Measurements from ENCODE around the gene JPH2. TPM values are rescaled to one million over a fixed set of nuclear protein-coding genes. Genes with fewer than 3 reads are reported as not detected.

JPH2 gene
- total and polyA plus RNA-seq, 10 of the 15 experiments (the other 5 are each of a cell fraction or from before 2014, with no cell fraction given): 0.16 TPM; not detected in 9

DNA sequence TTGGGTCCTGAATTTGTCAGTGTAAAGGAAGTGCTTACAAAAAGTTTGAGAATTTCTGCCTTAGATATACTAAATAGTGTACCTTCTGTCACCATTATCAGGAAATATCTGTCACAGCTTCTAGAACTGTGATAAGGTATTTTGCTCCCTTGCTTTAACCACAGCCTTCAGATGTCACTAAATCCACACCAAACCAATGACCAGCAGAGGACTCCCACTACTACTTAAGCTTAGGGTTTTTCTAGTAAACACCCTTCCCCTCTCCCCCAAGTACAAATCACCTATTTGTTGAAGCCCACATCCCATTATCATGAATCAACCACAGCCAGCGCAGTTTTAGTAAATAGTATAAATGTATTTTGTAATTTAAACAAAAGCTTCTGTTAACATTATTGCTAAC lies 8.6 kb upstream of the JPH2 start (continued):
- TF ChIP-seq, protein P1, sequence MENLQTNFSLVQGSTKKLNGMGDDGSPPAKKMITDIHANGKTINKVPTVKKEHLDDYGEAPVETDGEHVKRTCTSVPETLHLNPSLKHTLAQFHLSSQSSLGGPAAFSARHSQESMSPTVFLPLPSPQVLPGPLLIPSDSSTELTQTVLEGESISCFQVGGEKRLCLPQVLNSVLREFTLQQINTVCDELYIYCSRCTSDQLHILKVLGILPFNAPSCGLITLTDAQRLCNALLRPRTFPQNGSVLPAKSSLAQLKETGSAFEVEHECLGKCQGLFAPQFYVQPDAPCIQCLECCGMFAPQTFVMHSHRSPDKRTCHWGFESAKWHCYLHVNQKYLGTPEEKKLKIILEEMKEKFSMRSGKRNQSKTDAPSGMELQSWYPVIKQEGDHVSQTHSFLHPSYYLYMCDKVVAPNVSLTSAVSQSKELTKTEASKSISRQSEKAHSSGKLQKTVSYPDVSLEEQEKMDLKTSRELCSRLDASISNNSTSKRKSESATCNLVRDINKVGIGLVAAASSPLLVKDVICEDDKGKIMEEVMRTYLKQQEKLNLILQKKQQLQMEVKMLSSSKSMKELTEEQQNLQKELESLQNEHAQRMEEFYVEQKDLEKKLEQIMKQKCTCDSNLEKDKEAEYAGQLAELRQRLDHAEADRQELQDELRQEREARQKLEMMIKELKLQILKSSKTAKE (IDR thresholded peaks at IDR 0.05; ENCODE audit: low read depth, poor library complexity, severe bottlenecking): no peak
- no peak for TF ChIP-seq GATAD2B (conservative IDR thresholded peaks at IDR 0.05; ENCODE audit: low read depth)

DNA sequence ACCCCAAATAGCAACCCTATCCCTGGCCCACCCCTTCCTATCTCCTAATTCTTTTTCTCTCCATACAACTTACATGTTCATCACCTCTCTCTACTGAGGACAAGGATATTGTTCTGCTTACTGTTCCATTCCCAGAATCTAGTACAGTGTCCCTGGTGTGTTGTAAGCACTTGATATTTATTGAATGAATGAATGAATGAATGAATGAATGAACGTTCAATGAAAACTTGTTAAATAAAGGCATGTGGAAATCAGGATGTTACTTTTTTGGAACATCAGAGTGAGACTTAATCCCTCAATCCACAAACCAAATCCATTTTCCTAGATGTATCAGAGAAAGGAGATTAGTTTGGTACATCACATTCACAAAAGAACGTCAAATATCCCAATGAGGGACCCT lies 6.8 kb upstream of the JPH2 start:
- Histone ChIP-seq H3K27me3 (replicated peaks in 1 of 2; ENCODE audit: control insufficient read depth in 2 of 2, insufficient read depth in 2 of 2, low read length in 1 of 2) (no peaks in the 10 kb centered on the region), H3K4me3 (no peak overlapping the region), H3K36me3 (ENCODE audit: control insufficient read depth in 2 of 2, insufficient read depth in 2 of 2, low read length in 1 of 2) (peaks cover 5 to 11% of the 10 kb centered on the region in 2 experiments; a peak in 3 of 4 replicates), H4K20me1 (ENCODE audit: control insufficient read depth, insufficient read depth) (no peaks in the 10 kb centered on the region), H3K9ac (ENCODE audit: control insufficient read depth, insufficient read depth, low read length) (no peak overlapping the region), H3K27ac (ENCODE audit: control insufficient read depth, insufficient read depth) (no peak overlapping the region), H3K4me1 (ENCODE audit: control insufficient read depth, insufficient read depth, low read length) (no peaks in the 10 kb centered on the region), H2AFZ (ENCODE audit: control insufficient read depth, low read depth, low read length) (no peak overlapping the region), H3K9me3 (replicated peaks; ENCODE audit: control insufficient read depth, insufficient read depth, low read length) (no peaks in the 10 kb centered on the region), H3K4me2 (ENCODE audit: control insufficient read depth, insufficient read depth) (no peak overlapping the region), H3K79me2 (ENCODE audit: control insufficient read depth, insufficient read depth, low read length) (no peaks in the 10 kb centered on the region)
- POLR2A ChIA-PET: no interaction called here
- FAIRE-seq (no peak), DNase-seq (ENCODE audit: low read depth, low spot score) (no peak), ATAC-seq (no peak)
- RAD21 ChIA-PET (ENCODE audit: unreplicated experiment): interaction anchor here (1.1 kb wide), 1 partner anchor 444 kb away, joined by 3 read pairs; no protein-coding TSS in a partner anchor
- 94% methylated on average over 2 of the region's 2 CpGs for WGBS (ENCODE audit: insufficient coverage, insufficient replicate concordance, low lambda C conversion rate, missing lambda C conversion rate)
- in situ Hi-C loops (cut with MboI) (loop anchor here (5.0 kb wide), 1 partner anchor 742 kb away; no protein-coding TSS in a partner anchor), intact Hi-C loops (cut with micrococcal nuclease; ENCODE audit: unreplicated experiment) (no loop called here)
- peak; percentile 89 for TF ChIP-seq ZNF24 (IDR thresholded peaks at IDR 0.05)
- TF ChIP-seq, protein P2, sequence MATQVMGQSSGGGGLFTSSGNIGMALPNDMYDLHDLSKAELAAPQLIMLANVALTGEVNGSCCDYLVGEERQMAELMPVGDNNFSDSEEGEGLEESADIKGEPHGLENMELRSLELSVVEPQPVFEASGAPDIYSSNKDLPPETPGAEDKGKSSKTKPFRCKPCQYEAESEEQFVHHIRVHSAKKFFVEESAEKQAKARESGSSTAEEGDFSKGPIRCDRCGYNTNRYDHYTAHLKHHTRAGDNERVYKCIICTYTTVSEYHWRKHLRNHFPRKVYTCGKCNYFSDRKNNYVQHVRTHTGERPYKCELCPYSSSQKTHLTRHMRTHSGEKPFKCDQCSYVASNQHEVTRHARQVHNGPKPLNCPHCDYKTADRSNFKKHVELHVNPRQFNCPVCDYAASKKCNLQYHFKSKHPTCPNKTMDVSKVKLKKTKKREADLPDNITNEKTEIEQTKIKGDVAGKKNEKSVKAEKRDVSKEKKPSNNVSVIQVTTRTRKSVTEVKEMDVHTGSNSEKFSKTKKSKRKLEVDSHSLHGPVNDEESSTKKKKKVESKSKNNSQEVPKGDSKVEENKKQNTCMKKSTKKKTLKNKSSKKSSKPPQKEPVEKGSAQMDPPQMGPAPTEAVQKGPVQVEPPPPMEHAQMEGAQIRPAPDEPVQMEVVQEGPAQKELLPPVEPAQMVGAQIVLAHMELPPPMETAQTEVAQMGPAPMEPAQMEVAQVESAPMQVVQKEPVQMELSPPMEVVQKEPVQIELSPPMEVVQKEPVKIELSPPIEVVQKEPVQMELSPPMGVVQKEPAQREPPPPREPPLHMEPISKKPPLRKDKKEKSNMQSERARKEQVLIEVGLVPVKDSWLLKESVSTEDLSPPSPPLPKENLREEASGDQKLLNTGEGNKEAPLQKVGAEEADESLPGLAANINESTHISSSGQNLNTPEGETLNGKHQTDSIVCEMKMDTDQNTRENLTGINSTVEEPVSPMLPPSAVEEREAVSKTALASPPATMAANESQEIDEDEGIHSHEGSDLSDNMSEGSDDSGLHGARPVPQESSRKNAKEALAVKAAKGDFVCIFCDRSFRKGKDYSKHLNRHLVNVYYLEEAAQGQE (IDR thresholded peaks at IDR 0.05; ENCODE audit: low read depth, low read length): no peak
- TF ChIP-seq RELA (IDR thresholded peaks at IDR 0.05; ENCODE audit: borderline replicate concordance, partially characterized antibody): no peak
- TF ChIP-seq HDGF (IDR thresholded peaks at IDR 0.05): no peak
- TF ChIP-seq BRCA1 (IDR thresholded peaks at IDR 0.05; ENCODE audit: low read depth, low read length): no peak
- TF ChIP-seq, protein P3, sequence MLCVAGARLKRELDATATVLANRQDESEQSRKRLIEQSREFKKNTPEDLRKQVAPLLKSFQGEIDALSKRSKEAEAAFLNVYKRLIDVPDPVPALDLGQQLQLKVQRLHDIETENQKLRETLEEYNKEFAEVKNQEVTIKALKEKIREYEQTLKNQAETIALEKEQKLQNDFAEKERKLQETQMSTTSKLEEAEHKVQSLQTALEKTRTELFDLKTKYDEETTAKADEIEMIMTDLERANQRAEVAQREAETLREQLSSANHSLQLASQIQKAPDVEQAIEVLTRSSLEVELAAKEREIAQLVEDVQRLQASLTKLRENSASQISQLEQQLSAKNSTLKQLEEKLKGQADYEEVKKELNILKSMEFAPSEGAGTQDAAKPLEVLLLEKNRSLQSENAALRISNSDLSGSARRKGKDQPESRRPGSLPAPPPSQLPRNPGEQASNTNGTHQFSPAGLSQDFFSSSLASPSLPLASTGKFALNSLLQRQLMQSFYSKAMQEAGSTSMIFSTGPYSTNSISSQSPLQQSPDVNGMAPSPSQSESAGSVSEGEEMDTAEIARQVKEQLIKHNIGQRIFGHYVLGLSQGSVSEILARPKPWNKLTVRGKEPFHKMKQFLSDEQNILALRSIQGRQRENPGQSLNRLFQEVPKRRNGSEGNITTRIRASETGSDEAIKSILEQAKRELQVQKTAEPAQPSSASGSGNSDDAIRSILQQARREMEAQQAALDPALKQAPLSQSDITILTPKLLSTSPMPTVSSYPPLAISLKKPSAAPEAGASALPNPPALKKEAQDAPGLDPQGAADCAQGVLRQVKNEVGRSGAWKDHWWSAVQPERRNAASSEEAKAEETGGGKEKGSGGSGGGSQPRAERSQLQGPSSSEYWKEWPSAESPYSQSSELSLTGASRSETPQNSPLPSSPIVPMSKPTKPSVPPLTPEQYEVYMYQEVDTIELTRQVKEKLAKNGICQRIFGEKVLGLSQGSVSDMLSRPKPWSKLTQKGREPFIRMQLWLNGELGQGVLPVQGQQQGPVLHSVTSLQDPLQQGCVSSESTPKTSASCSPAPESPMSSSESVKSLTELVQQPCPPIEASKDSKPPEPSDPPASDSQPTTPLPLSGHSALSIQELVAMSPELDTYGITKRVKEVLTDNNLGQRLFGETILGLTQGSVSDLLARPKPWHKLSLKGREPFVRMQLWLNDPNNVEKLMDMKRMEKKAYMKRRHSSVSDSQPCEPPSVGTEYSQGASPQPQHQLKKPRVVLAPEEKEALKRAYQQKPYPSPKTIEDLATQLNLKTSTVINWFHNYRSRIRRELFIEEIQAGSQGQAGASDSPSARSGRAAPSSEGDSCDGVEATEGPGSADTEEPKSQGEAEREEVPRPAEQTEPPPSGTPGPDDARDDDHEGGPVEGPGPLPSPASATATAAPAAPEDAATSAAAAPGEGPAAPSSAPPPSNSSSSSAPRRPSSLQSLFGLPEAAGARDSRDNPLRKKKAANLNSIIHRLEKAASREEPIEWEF (IDR thresholded peaks at IDR 0.05; ENCODE audit: insufficient replicate concordance, low read depth, low read length): no peak
- TF ChIP-seq SPI1 (IDR thresholded peaks at IDR 0.05; ENCODE audit: borderline replicate concordance, insufficient read depth, low read depth, low read length): no peak
- CTCF ChIA-PET: interaction anchor here (3.4 to 6.6 kb wide), 2 partner anchors 76 to 77 kb away, joined by 22 to 196 read pairs; no protein-coding TSS in a partner anchor
- SMC1A ChIA-PET (ENCODE audit: uncharacterized antibody, unreplicated experiment): no interaction called here
- no TSS peak for BruUV-seq (replicated peaks)

All from GM12878 (cell line).